Activated CD4-positive, alpha-beta T cell treated with anti-CD3 and anti-CD28 coated beads for 36 hours (primary cell): Measurements from ENCODE around the gene FBXW7. TPM values are rescaled to one million over a fixed set of nuclear protein-coding genes. Genes with fewer than 3 reads are reported as not detected.
A peak's percentile ranks its signal among the peaks of the same experiment; 100 is the strongest.

Source experiments
- ATAC-seq: fragments of 200-7000 bp; cut with Tn5 transposase; one replicate; pipeline ENCODE4 v1.10.0; 2021; ENCODE audit warnings: mild to moderate bottlenecking, moderate library complexity
- CTCF ChIA-PET: fragments of 350-600 bp; sonication (Branson Sonifier 250); formaldehyde crosslinking; loops from one replicate; lab custom pipeline; 2021; ENCODE audit warnings: antibody characterized with exemption; lab: Charles Lee
- POLR2A ChIA-PET: fragments of 350-600 bp; sonication (Branson Sonifier 250); formaldehyde crosslinking; loops from one replicate; lab custom pipeline; 2021; ENCODE audit warnings: antibody characterized with exemption, inconsistent platforms; lab: Charles Lee
- DNase-seq: peaks from one replicate; pipeline ENCODE4 v3.0.0-alpha.2; 2020
- H3K27ac Mint-ChIP-seq: one replicate; pipeline ENCODE4 v1.8.0; 2021; ENCODE audit warnings: mixed read lengths
- H3K27me3 Mint-ChIP-seq: one replicate; pipeline ENCODE4 v1.8.0; 2021; ENCODE audit warnings: mixed read lengths
- H3K36me3 Mint-ChIP-seq: one replicate; pipeline ENCODE4 v1.8.0; 2021; ENCODE audit warnings: low read depth, mixed read lengths
- H3K4me1 Mint-ChIP-seq: one replicate; pipeline ENCODE4 v1.8.0; 2021; ENCODE audit warnings: mixed read lengths
- H3K4me3 Mint-ChIP-seq: one replicate; pipeline ENCODE4 v1.8.0; 2021; ENCODE audit warnings: mild to moderate bottlenecking, moderate library complexity, mixed read lengths
- H3K9me3 Mint-ChIP-seq: one replicate; pipeline ENCODE4 v1.8.0; 2021; ENCODE audit warnings: low read depth, mixed read lengths
- intact Hi-C, 2 experiments: fragments of 100-400 bp; cut with DNase I in 1 of 2; cut with micrococcal nuclease in 1 of 2; formaldehyde crosslinking; loops; one replicate each; pipeline versions ENCODE4 v1.14.2 to v1.15.1; 2022 to 2024; cut with DNase I, micrococcal nuclease
- total RNA-seq, 2 experiments: library from RNA; stranded (reverse); gene quantifications; one replicate each; pipeline ENCODE4 v1.2.3, GENCODE V29; 2021

The FBXW7 gene
- total RNA-seq, 2 experiments from 2014 or later: 29.8 to 31.6 TPM

- DNase-seq (no peak), ATAC-seq (peak; percentile 82)
- Mint-ChIP-seq H3K36me3 (no peaks in the 10 kb centered on the region), H3K9me3 (no peaks in the 10 kb centered on the region), H3K4me3 (no peak overlapping the region), H3K27ac (no peak overlapping the region), H3K27me3 (no peaks in the 10 kb centered on the region), H3K4me1 (peaks cover 25% of the 10 kb centered on the region)
- CTCF ChIA-PET: interaction anchor here (0.5 to 10.3 kb wide), 65 partner anchors 8 to 1931 kb away, joined by 3 to 208 read pairs (median 6); partner anchors contain the start of genes FBXW7, TIGD4 and TMEM154
- intact Hi-C loops: loop anchor here (1.0 to 5.0 kb wide), 5 partner anchors 48 to 233 kb away; no protein-coding TSS in a partner anchor
- POLR2A ChIA-PET: interaction anchor here (0.7 to 1.7 kb wide), 4 partner anchors 13 to 40 kb away, joined by 3 to 6 read pairs (median 5); no protein-coding TSS in a partner anchor
Measured at GRCh38 chr4:152501846-152502536, 33.9 kb downstream of the FBXW7 start.

DNA sequence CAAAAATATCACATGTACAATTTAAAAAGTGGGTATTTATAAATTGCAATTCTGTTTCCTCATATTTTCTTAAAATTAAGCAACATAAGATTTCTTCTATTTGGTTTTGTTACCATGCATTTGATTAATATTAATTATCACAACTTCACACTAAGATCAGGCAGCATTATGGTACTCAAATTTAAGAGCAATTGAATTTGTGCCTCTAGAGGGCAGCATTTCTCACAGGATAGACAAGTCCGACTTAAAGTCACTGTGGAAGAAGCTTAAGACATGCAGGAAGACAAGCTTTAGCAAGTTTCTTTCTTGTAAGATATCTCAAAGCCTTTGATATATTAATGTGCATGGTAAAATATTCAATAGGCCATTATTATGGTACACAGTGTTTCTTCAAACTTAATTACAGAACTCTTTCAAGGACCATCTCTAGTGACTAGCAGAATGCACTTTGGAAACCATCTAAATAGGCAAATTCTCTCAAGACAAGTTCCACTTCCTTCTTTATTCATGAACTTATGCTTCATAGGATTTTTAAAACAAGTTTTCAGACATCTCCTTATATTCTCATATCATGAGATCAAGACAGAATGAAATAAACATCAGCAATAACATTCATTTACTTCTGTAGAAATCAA lies 35.0 kb downstream of the FBXW7 start:
- POLR2A ChIA-PET: interaction anchor here (1.0 to 1.7 kb wide), 2 partner anchors 36 to 38 kb away, joined by 4 to 6 read pairs; no protein-coding TSS in a partner anchor
- ATAC-seq (peak; percentile 67), DNase-seq (peak; percentile 63)
- Mint-ChIP-seq H3K36me3 (no peaks in the 10 kb centered on the region), H3K4me1 (peaks cover 26% of the 10 kb centered on the region), H3K27me3 (no peaks in the 10 kb centered on the region), H3K27ac (no peak overlapping the region), H3K4me3 (no peak overlapping the region), H3K9me3 (no peaks in the 10 kb centered on the region)
- CTCF ChIA-PET: interaction anchor here (0.6 to 10.3 kb wide), 66 partner anchors 9 to 1930 kb away, joined by 3 to 208 read pairs (median 6); partner anchors contain the start of genes FBXW7, TIGD4 and TMEM154
- intact Hi-C loops: loop anchor here (1.0 to 5.0 kb wide), 4 partner anchors 47 to 234 kb away; no protein-coding TSS in a partner anchor

- H3K36me3 Mint-ChIP-seq: no peaks in the 10 kb centered on the region
- H3K4me1 Mint-ChIP-seq: peaks cover 32% of the 10 kb centered on the region
- ChIA-PET POLR2A (interaction anchor here (1.7 kb wide), 1 partner anchor 36 kb away, joined by 4 read pairs; no protein-coding TSS in a partner anchor), CTCF (interaction anchor here (0.5 to 10.3 kb wide), 34 partner anchors 9 to 626 kb away, joined by 3 to 208 read pairs (median 8); partner anchors contain the start of gene TMEM154)
- no peak overlapping the region for H3K27ac Mint-ChIP-seq
- intact Hi-C loops: loop anchor here in 1 of 2 experiments (5.0 kb wide), 1 partner anchor 93 kb away; no protein-coding TSS in a partner anchor
- no peak for ATAC-seq
- H3K9me3 Mint-ChIP-seq: no peaks in the 10 kb centered on the region
- no peaks in the 10 kb centered on the region for H3K27me3 Mint-ChIP-seq
- H3K4me3 Mint-ChIP-seq: no peak overlapping the region
- no peak for DNase-seq
Measured at GRCh38 chr4:152500275-152500674, 35.6 kb downstream of the FBXW7 start.

DNA sequence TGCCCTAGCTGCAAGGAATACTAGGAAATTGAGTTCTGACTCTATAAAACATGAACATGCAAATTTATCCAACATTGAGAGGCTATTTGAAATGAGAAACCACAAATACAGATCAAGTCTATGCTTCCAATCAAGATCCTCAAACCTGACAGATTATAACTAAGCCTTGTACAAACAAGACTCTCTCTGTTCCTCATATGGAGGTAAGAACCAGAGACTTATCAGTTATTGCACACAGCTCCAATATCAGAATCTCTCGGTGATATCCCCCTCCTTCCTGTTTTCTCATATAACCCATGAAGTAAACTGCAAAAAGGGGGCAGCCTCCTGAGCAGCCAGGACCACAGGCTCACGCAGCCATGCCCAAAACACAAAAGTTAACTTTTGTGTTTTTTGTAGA lies 36.5 kb downstream of the FBXW7 start:
- peaks cover 2% of the 10 kb centered on the region for H3K36me3 Mint-ChIP-seq
- ChIA-PET CTCF (interaction anchor here (0.6 to 10.3 kb wide), 16 partner anchors 8 to 235 kb away, joined by 3 to 208 read pairs (median 4); partner anchors contain the start of genes FBXW7 and TMEM154), POLR2A (no interaction called here)
- H3K9me3 Mint-ChIP-seq: no peaks in the 10 kb centered on the region
- H3K27me3 Mint-ChIP-seq: no peaks in the 10 kb centered on the region
- H3K4me3 Mint-ChIP-seq: no peak overlapping the region
- DNase-seq (no peak), ATAC-seq (no peak)
- H3K4me1 Mint-ChIP-seq: peaks cover 33% of the 10 kb centered on the region
- intact Hi-C loops: no loop called here
- H3K27ac Mint-ChIP-seq: no peak overlapping the region

GRCh38 chr4:152494020-152494419 lies 41.9 kb downstream of the FBXW7 start:
- DNase-seq: no peak

DNA sequence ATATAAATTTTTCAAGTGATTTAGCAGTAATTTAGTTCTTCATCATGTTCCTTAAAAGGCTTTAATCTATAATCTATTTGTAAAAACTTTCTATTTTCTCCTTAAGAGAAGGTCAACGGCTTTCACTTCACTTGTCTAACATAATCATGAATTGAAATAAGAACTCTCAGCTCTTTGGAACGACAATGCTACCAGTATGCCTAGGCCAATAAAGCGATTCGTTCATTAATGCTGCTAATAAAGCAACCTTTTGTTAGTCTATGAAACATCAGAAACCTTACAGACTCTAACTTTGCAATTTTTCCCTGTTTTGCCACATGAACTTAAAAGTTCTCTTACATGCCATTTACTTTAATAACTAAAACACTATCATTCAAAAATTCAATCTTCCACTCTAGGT lies 47.6 kb downstream of the FBXW7 start:
- ATAC-seq: no peak

More at GRCh38 chr4:152494020-152494419, 41.9 kb downstream of the FBXW7 start:
- CTCF ChIA-PET: interaction anchor here (1.0 kb wide), 1 partner anchor 147 kb away, joined by 4 read pairs; no protein-coding TSS in a partner anchor
- Mint-ChIP-seq H3K9me3 (no peaks in the 10 kb centered on the region), H3K27me3 (no peaks in the 10 kb centered on the region), H3K27ac (no peak overlapping the region), H3K4me3 (no peak overlapping the region), H3K4me1 (peaks cover 48% of the 10 kb centered on the region), H3K36me3 (peaks cover 6% of the 10 kb centered on the region)
- intact Hi-C loops: no loop called here
- POLR2A ChIA-PET: no interaction called here
- no peak for ATAC-seq

GRCh38 chr4:152486429-152487389 lies 49.2 kb downstream of the FBXW7 start:
- H3K4me3 Mint-ChIP-seq: no peak overlapping the region
- no peak overlapping the region for H3K27ac Mint-ChIP-seq
- peaks cover 2% of the 10 kb centered on the region for H3K9me3 Mint-ChIP-seq
- no peaks in the 10 kb centered on the region for H3K27me3 Mint-ChIP-seq
- no peak for ATAC-seq
- POLR2A ChIA-PET: no interaction called here
- H3K4me1 Mint-ChIP-seq: peaks cover 47% of the 10 kb centered on the region
- DNase-seq: no peak
- CTCF ChIA-PET: interaction anchor here (0.7 to 3.5 kb wide), 5 partner anchors 11 to 293 kb away, joined by 3 to 22 read pairs (median 4); partner anchors contain the start of genes ARFIP1 and TIGD4
- H3K36me3 Mint-ChIP-seq: peaks cover 7% of the 10 kb centered on the region
- intact Hi-C loops: loop anchor here in 1 of 2 experiments (10.0 kb wide), 2 partner anchors 628 to 1472 kb away; partner anchors contain the start of gene LRBA

More for the DNA sequence above, 47.6 kb downstream of the FBXW7 start:
- intact Hi-C loops: loop anchor here in 1 of 2 experiments (10.0 kb wide), 2 partner anchors 627 to 1473 kb away; partner anchors contain the start of gene LRBA
- Mint-ChIP-seq H3K9me3 (no peaks in the 10 kb centered on the region), H3K4me3 (no peak overlapping the region), H3K36me3 (peaks cover 4% of the 10 kb centered on the region), H3K27me3 (no peaks in the 10 kb centered on the region), H3K27ac (no peak overlapping the region), H3K4me1 (peaks cover 52% of the 10 kb centered on the region)
- ChIA-PET POLR2A (no interaction called here), CTCF (interaction anchor here (0.8 to 3.5 kb wide), 3 partner anchors 8 to 15 kb away, joined by 3 to 22 read pairs (median 4); no protein-coding TSS in a partner anchor)
- DNase-seq: no peak

- ATAC-seq (peak; percentile 100), DNase-seq (peak; percentile 25)
- intact Hi-C loops: loop anchor here (1.0 to 10.0 kb wide), 7 partner anchors 27 to 1471 kb away; partner anchors contain the start of genes FBXW7 (in 2 of the 2), ARFIP1 (in 1 of the 2), LRBA (in 1 of the 2) and TIGD4 (in 1 of the 2)
- H3K36me3 Mint-ChIP-seq: peaks cover 14% of the 10 kb centered on the region
- H3K27ac Mint-ChIP-seq: no peak overlapping the region
- CTCF ChIA-PET: interaction anchor here (0.7 to 3.5 kb wide), 5 partner anchors 12 to 294 kb away, joined by 3 to 22 read pairs (median 4); partner anchors contain the start of genes ARFIP1 and TIGD4
- peaks cover 5% of the 10 kb centered on the region for H3K9me3 Mint-ChIP-seq
- no peaks in the 10 kb centered on the region for H3K27me3 Mint-ChIP-seq
- POLR2A ChIA-PET: no interaction called here
- H3K4me3 Mint-ChIP-seq: no peak overlapping the region
- peaks cover 43% of the 10 kb centered on the region for H3K4me1 Mint-ChIP-seq
Measured at GRCh38 chr4:152485726-152486276, 50.1 kb downstream of the FBXW7 start.

DNA sequence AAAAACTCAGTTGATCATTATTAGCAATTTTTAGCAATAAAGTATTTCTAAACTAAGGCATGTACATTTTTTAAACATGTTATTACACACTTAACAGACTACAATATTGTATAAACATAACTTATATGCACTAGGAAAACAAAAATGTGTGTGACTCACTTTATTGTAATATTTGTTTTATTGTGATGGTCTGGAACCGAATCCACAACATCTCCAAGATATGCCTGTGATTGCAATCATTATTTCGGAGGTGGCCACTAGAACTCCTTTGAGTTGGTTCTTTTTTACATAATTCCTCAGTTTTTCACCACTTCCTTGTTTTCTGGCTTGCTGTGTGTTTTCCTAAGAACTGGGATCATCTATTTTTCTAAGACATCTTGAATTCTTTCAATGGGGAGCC lies 53.7 kb downstream of the FBXW7 start:
- intact Hi-C loops: loop anchor here in 1 of 2 experiments (10.0 kb wide), 2 partner anchors 633 to 1467 kb away; partner anchors contain the start of gene LRBA
- ChIA-PET POLR2A (no interaction called here), CTCF (interaction anchor here (1.5 kb wide), 1 partner anchor 19 kb away, joined by 6 read pairs; no protein-coding TSS in a partner anchor)
- peaks cover 24% of the 10 kb centered on the region for H3K36me3 Mint-ChIP-seq
- no peak overlapping the region for H3K4me3 Mint-ChIP-seq
- peaks cover 7% of the 10 kb centered on the region for H3K9me3 Mint-ChIP-seq
- H3K4me1 Mint-ChIP-seq: peaks cover 38% of the 10 kb centered on the region
- H3K27me3 Mint-ChIP-seq: no peaks in the 10 kb centered on the region
- no peak overlapping the region for H3K27ac Mint-ChIP-seq
- DNase-seq (no peak), ATAC-seq (no peak)
